COLO668 (cell line): ENCODE results near the gene ALG12.

Experiments
- DNase-seq: peaks from one replicate; lab custom pipeline; 2025; ENCODE audit not compliant: unreplicated experiment; lab: John Stamatoyannopoulos, UW

Gene ALG12

GRCh38 chr22:49947296-49947622, 29.0 kb upstream of the ALG12 start:
- no peak for DNase-seq

- peak; percentile 80 for DNase-seq
Observed at GRCh38 chr22:49946612-49947295, 28.5 kb upstream of the ALG12 start.

- DNase-seq = peak; percentile 18
Observed at GRCh38 chr22:49945042-49945794, 27.0 kb upstream of the ALG12 start.

- DNase-seq = no peak
Observed at GRCh38 chr22:49944399-49944891, 26.2 kb upstream of the ALG12 start.

GRCh38 chr22:49943771-49944398, 25.6 kb upstream of the ALG12 start:
- DNase-seq = no peak

GRCh38 chr22:49943405-49943765, 25.1 kb upstream of the ALG12 start:
- DNase-seq = no peak

GRCh38 chr22:49942565-49943404, 24.5 kb upstream of the ALG12 start:
- peak; percentile 29 for DNase-seq

GRCh38 chr22:49941507-49942316, 23.5 kb upstream of the ALG12 start:
- no peak for DNase-seq

GRCh38 chr22:49938565-49939136, 20.4 kb upstream of the ALG12 start:
- DNase-seq = no peak

- DNase-seq = no peak
Observed at GRCh38 chr22:49937758-49938564, 19.7 kb upstream of the ALG12 start.

- no peak for DNase-seq
Observed at GRCh38 chr22:49936973-49937757, 18.9 kb upstream of the ALG12 start.

- peak; percentile 67 for DNase-seq
Observed at GRCh38 chr22:49936018-49936972, 18.1 kb upstream of the ALG12 start.

- DNase-seq = no peak
Observed at GRCh38 chr22:49935561-49935960, 17.3 kb upstream of the ALG12 start.

GRCh38 chr22:49934891-49935557, 16.8 kb upstream of the ALG12 start:
- peak; percentile 59 for DNase-seq

GRCh38 chr22:49934160-49934890, 16.1 kb upstream of the ALG12 start:
- peak; percentile 9 for DNase-seq
